Vagina (tissue), 2 donors: ENCODE data around the gene ABR. TPM values are rescaled to one million over a fixed set of nuclear protein-coding genes. Genes with fewer than 3 reads are reported as not detected.

Source experiments
- DNase-seq, 2 donors: peaks; one replicate each; pipeline ENCODE4 v3.0.0-alpha.2; 2017; ENCODE audit errors: extremely low spot score in 2 of 2
- H3K27ac ChIP-seq: fragments of 200-600 bp; sonication (generic); one replicate; pipeline ENCODE4 v1.5.1; 2019
- H3K27me3 ChIP-seq: fragments of 200-600 bp; sonication (generic); one replicate; pipeline ENCODE4 v1.5.1; 2019
- H3K36me3 ChIP-seq, 2 donors: fragments of 200-600 bp; sonication (generic); one replicate each; pipeline ENCODE4 v1.5.1; 2017 to 2019
- H3K4me1 ChIP-seq: fragments of 200-600 bp; sonication (generic); one replicate; pipeline ENCODE4 v1.5.1; 2019
- H3K4me3 ChIP-seq, 2 donors: fragments of 200-600 bp; sonication (generic); 1 replicate in 1 of 2; 2 replicates in 1 of 2; pipeline ENCODE4 v1.5.1; 2016 to 2019
- H3K9me3 ChIP-seq: fragments of 200-600 bp; sonication (generic); one replicate; pipeline ENCODE4 v1.5.1; 2019
- POLR2A ChIP-seq, 2 donors: fragments of 450-650 bp; IDR thresholded peaks; one replicate each; pipeline ENCODE4 v1.6.1; 2017; ENCODE audit warnings: antibody characterized with exemption in 2 of 2, mild to moderate bottlenecking in 2 of 2, moderate library complexity in 2 of 2
- POLR2AphosphoS5 ChIP-seq, 2 donors: sonication (generic); formaldehyde crosslinking; IDR thresholded peaks; one replicate each; pipeline ENCODE4 v1.9.0; 2017; ENCODE audit warnings: antibody characterized with exemption in 2 of 2, mild to moderate bottlenecking in 2 of 2, low read depth in 1 of 2; ENCODE audit not compliant: insufficient read depth in 1 of 2
- intact Hi-C: fragments of 100-400 bp; cut with DNase I; formaldehyde crosslinking; loops from one replicate; pipeline ENCODE4 v1.15.1; 2023
- total RNA-seq: library from RNA; depleted of rRNA; stranded (reverse); fragments of >200 nt; gene quantifications from one replicate; pipeline ENCODE4 v1.2.3, GENCODE V29; 2016
- TF ChIP-seq, protein P1 (sequence below), 3 experiments: fragments of 450-650 bp in 2 of 3; fragments of 200-600 bp in 1 of 3; sonication (generic) in 1 of 3; IDR thresholded peaks; one replicate each; pipeline ENCODE4 v1.5.1; 2017 to 2019; ENCODE audit warnings: antibody characterized with exemption in 3 of 3, mild to moderate bottlenecking in 2 of 3, moderate library complexity in 2 of 3

The ABR gene
- total RNA-seq, 1 donor from 2014 or later = 90.8 TPM

DNA sequence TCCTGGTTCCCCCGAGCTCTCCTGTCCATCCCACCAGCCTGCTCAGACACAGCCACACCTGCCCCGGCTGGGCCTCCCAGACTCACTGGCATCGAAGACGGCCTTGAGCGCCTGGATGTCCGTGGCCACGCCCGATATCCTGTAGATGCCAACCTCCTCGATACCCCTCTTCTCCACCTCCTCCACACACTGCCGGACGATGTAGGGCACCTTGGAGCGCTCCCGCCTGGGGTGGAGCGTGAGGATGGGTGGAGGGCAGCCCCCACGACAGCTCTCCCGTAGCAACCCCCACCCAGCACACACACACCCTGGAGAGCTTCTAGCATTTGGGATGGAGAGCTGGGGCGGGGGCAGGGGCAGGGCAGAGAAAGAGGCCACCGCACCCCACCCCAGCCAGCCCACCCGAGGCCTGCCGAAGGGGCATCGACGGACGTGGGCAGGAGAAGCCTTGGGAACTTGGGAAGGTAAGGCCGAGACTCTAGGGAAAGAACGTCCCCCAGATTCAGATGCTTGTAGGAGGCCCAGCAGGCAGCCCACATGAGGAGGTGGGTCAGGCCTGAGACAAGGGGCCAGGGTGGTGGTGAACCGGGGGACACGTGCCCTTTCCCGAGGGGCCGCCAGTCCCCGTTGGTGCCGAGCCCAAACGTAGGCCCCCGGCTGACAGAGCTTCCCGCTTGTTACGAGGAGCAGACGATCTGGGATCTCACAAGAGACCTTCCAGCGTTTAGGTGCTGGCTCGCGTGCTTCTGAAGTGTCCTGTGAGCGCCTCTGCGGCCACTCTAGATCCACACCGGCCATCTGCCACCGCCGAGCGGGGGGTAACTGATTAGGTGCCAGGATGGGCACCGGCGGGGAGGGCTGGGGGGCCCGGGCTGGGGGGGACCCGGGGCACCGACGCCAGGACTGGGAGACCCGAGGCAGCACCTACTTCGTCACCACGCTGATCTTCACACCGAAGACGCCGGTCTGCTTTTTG is 167.7 kb downstream of the ABR start:
- Histone ChIP-seq H3K27me3 (no peaks in the 10 kb centered on the region), H3K27ac (no peak overlapping the region)
- intact Hi-C loops = no loop called here

DNA sequence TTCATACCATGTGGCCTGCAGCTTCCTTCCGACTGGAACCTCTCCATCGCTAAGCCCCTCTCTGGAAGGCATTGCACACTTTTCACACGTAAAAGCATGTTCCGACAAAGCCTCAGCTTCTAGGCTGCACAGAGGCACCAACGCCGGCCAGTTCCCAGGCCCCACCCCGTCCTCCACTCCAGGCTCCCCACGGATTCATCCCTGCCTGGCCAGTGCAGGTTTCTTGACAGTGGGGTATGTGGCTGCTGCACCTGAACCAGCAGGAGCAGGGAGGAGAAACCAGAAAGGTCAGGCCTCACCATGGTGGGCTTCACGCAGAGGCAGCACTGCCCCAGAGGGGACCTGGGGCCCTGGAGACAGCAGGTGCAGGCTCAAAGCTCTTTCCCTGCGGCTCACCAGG is 168.6 kb downstream of the ABR start:
- TF ChIP-seq POLR2A (IDR thresholded peaks at IDR 0.05) (no peak), POLR2AphosphoS5 (IDR thresholded peaks at IDR 0.05; ENCODE audit: insufficient read depth in 1 of 2, low read depth in 1 of 2) (no peak)
- TF ChIP-seq, protein P1, sequence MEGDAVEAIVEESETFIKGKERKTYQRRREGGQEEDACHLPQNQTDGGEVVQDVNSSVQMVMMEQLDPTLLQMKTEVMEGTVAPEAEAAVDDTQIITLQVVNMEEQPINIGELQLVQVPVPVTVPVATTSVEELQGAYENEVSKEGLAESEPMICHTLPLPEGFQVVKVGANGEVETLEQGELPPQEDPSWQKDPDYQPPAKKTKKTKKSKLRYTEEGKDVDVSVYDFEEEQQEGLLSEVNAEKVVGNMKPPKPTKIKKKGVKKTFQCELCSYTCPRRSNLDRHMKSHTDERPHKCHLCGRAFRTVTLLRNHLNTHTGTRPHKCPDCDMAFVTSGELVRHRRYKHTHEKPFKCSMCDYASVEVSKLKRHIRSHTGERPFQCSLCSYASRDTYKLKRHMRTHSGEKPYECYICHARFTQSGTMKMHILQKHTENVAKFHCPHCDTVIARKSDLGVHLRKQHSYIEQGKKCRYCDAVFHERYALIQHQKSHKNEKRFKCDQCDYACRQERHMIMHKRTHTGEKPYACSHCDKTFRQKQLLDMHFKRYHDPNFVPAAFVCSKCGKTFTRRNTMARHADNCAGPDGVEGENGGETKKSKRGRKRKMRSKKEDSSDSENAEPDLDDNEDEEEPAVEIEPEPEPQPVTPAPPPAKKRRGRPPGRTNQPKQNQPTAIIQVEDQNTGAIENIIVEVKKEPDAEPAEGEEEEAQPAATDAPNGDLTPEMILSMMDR (IDR thresholded peaks at IDR 0.05) = no peak
- Histone ChIP-seq H3K27ac (no peak overlapping the region), H3K4me3 (no peak overlapping the region), H3K36me3 (peaks cover 0 to 41% of the 10 kb centered on the region in 2 donors), H3K27me3 (no peaks in the 10 kb centered on the region), H3K4me1 (peaks cover 33% of the 10 kb centered on the region), H3K9me3 (no peaks in the 10 kb centered on the region)
- intact Hi-C loops = no loop called here
- DNase-seq = no peak

More for the DNA sequence above, 167.7 kb downstream of the ABR start:
- Histone ChIP-seq H3K4me1 (peaks cover 26% of the 10 kb centered on the region), H3K9me3 (no peaks in the 10 kb centered on the region), H3K4me3 (no peak overlapping the region), H3K36me3 (peaks cover 0 to 40% of the 10 kb centered on the region in 2 donors)
- no peak for DNase-seq
- TF ChIP-seq POLR2AphosphoS5 (IDR thresholded peaks at IDR 0.05; ENCODE audit: insufficient read depth in 1 of 2, low read depth in 1 of 2) (no peak), POLR2A (IDR thresholded peaks at IDR 0.05) (no peak)
- TF ChIP-seq, protein P1 (IDR thresholded peaks at IDR 0.05) = no peak

DNA sequence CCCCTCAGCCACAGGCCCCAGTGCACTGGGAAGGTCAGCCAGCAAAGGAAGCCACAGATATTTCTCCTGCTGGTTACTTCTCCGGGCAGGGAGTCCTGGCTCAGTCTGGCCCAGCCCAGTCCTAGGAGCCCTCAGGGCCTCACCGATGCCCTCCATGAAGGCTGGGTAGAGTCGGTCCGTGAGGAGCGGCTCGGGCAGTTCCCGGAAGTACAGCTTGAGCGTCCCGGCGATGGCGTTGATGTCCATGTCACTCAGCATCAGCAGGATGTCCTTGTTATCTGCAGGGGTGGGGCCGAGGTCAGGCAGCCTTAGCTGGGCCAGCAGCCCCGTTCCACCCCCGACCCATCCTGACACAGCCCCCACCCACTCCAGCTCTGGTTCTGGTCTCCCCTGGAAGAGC is 169.2 kb downstream of the ABR start:
- Histone ChIP-seq H3K4me3 (no peak overlapping the region), H3K27ac (no peak overlapping the region), H3K4me1 (peaks cover 38% of the 10 kb centered on the region), H3K36me3 (peaks cover 0 to 44% of the 10 kb centered on the region in 2 donors), H3K27me3 (no peaks in the 10 kb centered on the region), H3K9me3 (no peaks in the 10 kb centered on the region)
- intact Hi-C loops = no loop called here
- TF ChIP-seq, protein P1 (IDR thresholded peaks at IDR 0.05) = no peak
- TF ChIP-seq POLR2AphosphoS5 (IDR thresholded peaks at IDR 0.05; ENCODE audit: insufficient read depth in 1 of 2, low read depth in 1 of 2) (no peak), POLR2A (IDR thresholded peaks at IDR 0.05) (no peak)
- DNase-seq = no peak

DNA sequence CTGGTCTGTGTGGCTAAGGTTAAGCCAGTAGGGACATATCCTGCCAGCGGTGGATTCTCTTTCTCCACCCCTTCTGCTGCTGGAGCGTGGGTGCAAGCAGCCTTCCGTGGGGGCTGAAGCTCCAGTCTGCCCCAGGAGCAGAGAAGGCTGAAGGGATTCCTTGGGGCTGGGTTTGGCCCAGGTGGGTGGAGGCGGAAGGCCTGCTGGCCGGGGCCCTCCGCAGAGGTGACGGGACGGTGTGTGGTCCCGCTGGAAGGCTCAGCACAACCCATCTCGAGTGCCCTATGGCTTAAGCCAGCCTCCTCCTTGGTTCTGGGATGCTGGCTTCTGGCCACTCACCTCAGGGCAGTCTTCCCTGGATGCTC is 169.7 kb downstream of the ABR start:
- Histone ChIP-seq H3K9me3 (no peaks in the 10 kb centered on the region), H3K27ac (no peak overlapping the region)

More for the DNA sequence above, 169.7 kb downstream of the ABR start:
- TF ChIP-seq POLR2A (IDR thresholded peaks at IDR 0.05) (no peak), POLR2AphosphoS5 (IDR thresholded peaks at IDR 0.05; ENCODE audit: insufficient read depth in 1 of 2, low read depth in 1 of 2) (no peak)
- TF ChIP-seq, protein P1 (IDR thresholded peaks at IDR 0.05) = no peak
- intact Hi-C loops = no loop called here
- Histone ChIP-seq H3K4me1 (peaks cover 43% of the 10 kb centered on the region), H3K36me3 (peaks cover 0 to 49% of the 10 kb centered on the region in 2 donors), H3K27me3 (no peaks in the 10 kb centered on the region), H3K4me3 (no peak overlapping the region)
- DNase-seq = no peak
